Suprapubic skin (tissue), 3 donors: ENCODE results near the gene HRH4.

Experiments used
- POLR2A ChIP-seq, 2 donors: fragments of 450-650 bp; IDR thresholded peaks; one replicate each; pipeline ENCODE4 v1.6.1; 2017; ENCODE audit warnings: antibody characterized with exemption in 2 of 2, mild to moderate bottlenecking in 2 of 2, moderate library complexity in 2 of 2
- TF ChIP-seq, protein P1 (sequence below), 2 donors: fragments of 200-600 bp in 1 of 2; fragments of 450-650 bp in 1 of 2; sonication (generic) in 1 of 2; IDR thresholded peaks; one replicate each; pipeline ENCODE4 v1.5.1; 2016 to 2019; ENCODE audit warnings: antibody characterized with exemption in 2 of 2, mild to moderate bottlenecking in 1 of 2, moderate library complexity in 1 of 2

- TF ChIP-seq, protein P1, sequence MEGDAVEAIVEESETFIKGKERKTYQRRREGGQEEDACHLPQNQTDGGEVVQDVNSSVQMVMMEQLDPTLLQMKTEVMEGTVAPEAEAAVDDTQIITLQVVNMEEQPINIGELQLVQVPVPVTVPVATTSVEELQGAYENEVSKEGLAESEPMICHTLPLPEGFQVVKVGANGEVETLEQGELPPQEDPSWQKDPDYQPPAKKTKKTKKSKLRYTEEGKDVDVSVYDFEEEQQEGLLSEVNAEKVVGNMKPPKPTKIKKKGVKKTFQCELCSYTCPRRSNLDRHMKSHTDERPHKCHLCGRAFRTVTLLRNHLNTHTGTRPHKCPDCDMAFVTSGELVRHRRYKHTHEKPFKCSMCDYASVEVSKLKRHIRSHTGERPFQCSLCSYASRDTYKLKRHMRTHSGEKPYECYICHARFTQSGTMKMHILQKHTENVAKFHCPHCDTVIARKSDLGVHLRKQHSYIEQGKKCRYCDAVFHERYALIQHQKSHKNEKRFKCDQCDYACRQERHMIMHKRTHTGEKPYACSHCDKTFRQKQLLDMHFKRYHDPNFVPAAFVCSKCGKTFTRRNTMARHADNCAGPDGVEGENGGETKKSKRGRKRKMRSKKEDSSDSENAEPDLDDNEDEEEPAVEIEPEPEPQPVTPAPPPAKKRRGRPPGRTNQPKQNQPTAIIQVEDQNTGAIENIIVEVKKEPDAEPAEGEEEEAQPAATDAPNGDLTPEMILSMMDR (IDR thresholded peaks at IDR 0.05), result no peak
- TF ChIP-seq POLR2A (IDR thresholded peaks at IDR 0.05), result no peak
Observed at GRCh38 chr18:24516261-24516660, 55.8 kb downstream of the HRH4 start.
